ENCODE measurements around the gene CCDC188. TPM values are rescaled to one million over a fixed set of nuclear protein-coding genes. Genes with fewer than 3 reads are reported as not detected.

The CCDC188 gene
- total RNA-seq, 1 donor from 2014 or later = not detected

GRCh38 chr22:20183823-20184222 is 33.0 kb upstream of the CCDC188 start:
- H2AFZ ChIP-seq (ENCODE audit: low read depth, low read length) = no peak overlapping the region
- no peaks in the 10 kb centered on the region for H3K4me1 ChIP-seq (ENCODE audit: insufficient read depth, low read length)
- H3K4me2 ChIP-seq (ENCODE audit: low read length) = no peak overlapping the region
- H3K36me3 ChIP-seq (ENCODE audit: insufficient read depth, low read length) = no peaks in the 10 kb centered on the region
- H3K27ac ChIP-seq (ENCODE audit: low read depth, low read length) = no peak overlapping the region
- H3K4me3 ChIP-seq (ENCODE audit: insufficient read depth, low read depth, low read length) = no peak overlapping the region
- H3K9ac ChIP-seq (ENCODE audit: low read length) = no peak overlapping the region
- no peaks in the 10 kb centered on the region for H3K9me3 Mint-ChIP-seq (ENCODE audit: unreplicated experiment)
- no peaks in the 10 kb centered on the region for H3K9me3 ChIP-seq (ENCODE audit: insufficient read depth, low read depth, low read length)
- no peaks in the 10 kb centered on the region for H3K36me3 Mint-ChIP-seq (ENCODE audit: low read depth, unreplicated experiment)
- no peaks in the 10 kb centered on the region for H3K4me1 Mint-ChIP-seq (ENCODE audit: low read depth, unreplicated experiment)
- H4K20me1 ChIP-seq (ENCODE audit: insufficient read depth, low read length) = no peaks in the 10 kb centered on the region
- no peak overlapping the region for H3K27ac Mint-ChIP-seq (ENCODE audit: unreplicated experiment)
- DNase-seq (ENCODE audit: low read depth) (no peak), FAIRE-seq (no peak)
- no peaks in the 10 kb centered on the region for H3K27me3 ChIP-seq (ENCODE audit: insufficient read depth, low read length)
- no peak for TF ChIP-seq CTCF (IDR thresholded peaks at IDR 0.05; ENCODE audit: insufficient read depth, low read depth, low read length)
- no peak for TF ChIP-seq EZH2 (IDR thresholded peaks at IDR 0.05; ENCODE audit: insufficient read depth, low read length)
- H3K79me2 ChIP-seq (ENCODE audit: insufficient read depth, low read length) = no peaks in the 10 kb centered on the region
- H3K4me3 Mint-ChIP-seq (ENCODE audit: unreplicated experiment) = no peak overlapping the region
- peaks cover 25% of the 10 kb centered on the region for H3K27me3 Mint-ChIP-seq (ENCODE audit: low read depth, unreplicated experiment)

GRCh38 chr22:20183101-20183500 is 32.2 kb upstream of the CCDC188 start:
- Mint-ChIP-seq H3K36me3 (ENCODE audit: low read depth, unreplicated experiment) (no peaks in the 10 kb centered on the region), H3K9me3 (ENCODE audit: unreplicated experiment) (no peaks in the 10 kb centered on the region), H3K27ac (ENCODE audit: unreplicated experiment) (no peak overlapping the region), H3K4me1 (ENCODE audit: low read depth, unreplicated experiment) (no peaks in the 10 kb centered on the region), H3K27me3 (ENCODE audit: low read depth, unreplicated experiment) (peaks cover 30% of the 10 kb centered on the region), H3K4me3 (ENCODE audit: unreplicated experiment) (no peak overlapping the region)
- Histone ChIP-seq H3K4me1 (ENCODE audit: insufficient read depth, low read length) (no peaks in the 10 kb centered on the region), H2AFZ (ENCODE audit: low read depth, low read length) (no peak overlapping the region), H3K79me2 (ENCODE audit: insufficient read depth, low read length) (no peaks in the 10 kb centered on the region), H3K27ac (ENCODE audit: low read depth, low read length) (no peak overlapping the region), H3K27me3 (ENCODE audit: insufficient read depth, low read length) (no peaks in the 10 kb centered on the region), H3K4me2 (ENCODE audit: low read length) (no peak overlapping the region), H3K9ac (ENCODE audit: low read length) (no peak overlapping the region), H3K36me3 (ENCODE audit: insufficient read depth, low read length) (no peaks in the 10 kb centered on the region), H4K20me1 (ENCODE audit: insufficient read depth, low read length) (no peaks in the 10 kb centered on the region), H3K9me3 (ENCODE audit: insufficient read depth, low read depth, low read length) (no peaks in the 10 kb centered on the region), H3K4me3 (ENCODE audit: insufficient read depth, low read depth, low read length) (no peak overlapping the region)
- DNase-seq (ENCODE audit: low read depth) = no peak
- no peak for FAIRE-seq
- TF ChIP-seq EZH2 (IDR thresholded peaks at IDR 0.05; ENCODE audit: insufficient read depth, low read length) (no peak), CTCF (IDR thresholded peaks at IDR 0.05; ENCODE audit: insufficient read depth, low read depth, low read length) (no peak)

GRCh38 chr22:20182365-20182764 is 31.5 kb upstream of the CCDC188 start:
- Histone ChIP-seq H3K27me3 (ENCODE audit: insufficient read depth, low read length) (no peaks in the 10 kb centered on the region), H3K4me1 (ENCODE audit: insufficient read depth, low read length) (no peaks in the 10 kb centered on the region), H4K20me1 (ENCODE audit: insufficient read depth, low read length) (no peaks in the 10 kb centered on the region), H3K79me2 (ENCODE audit: insufficient read depth, low read length) (no peaks in the 10 kb centered on the region), H3K27ac (ENCODE audit: low read depth, low read length) (no peak overlapping the region), H3K36me3 (ENCODE audit: insufficient read depth, low read length) (no peaks in the 10 kb centered on the region), H3K9ac (ENCODE audit: low read length) (no peak overlapping the region), H3K9me3 (ENCODE audit: insufficient read depth, low read depth, low read length) (no peaks in the 10 kb centered on the region), H3K4me3 (ENCODE audit: insufficient read depth, low read depth, low read length) (no peak overlapping the region), H3K4me2 (ENCODE audit: low read length) (no peak overlapping the region), H2AFZ (ENCODE audit: low read depth, low read length) (no peak overlapping the region)
- DNase-seq (ENCODE audit: low read depth) (no peak), FAIRE-seq (no peak)
- Mint-ChIP-seq H3K27ac (ENCODE audit: unreplicated experiment) (no peak overlapping the region), H3K27me3 (ENCODE audit: low read depth, unreplicated experiment) (peaks cover 31% of the 10 kb centered on the region), H3K4me3 (ENCODE audit: unreplicated experiment) (no peak overlapping the region), H3K36me3 (ENCODE audit: low read depth, unreplicated experiment) (no peaks in the 10 kb centered on the region), H3K9me3 (ENCODE audit: unreplicated experiment) (no peaks in the 10 kb centered on the region), H3K4me1 (ENCODE audit: low read depth, unreplicated experiment) (no peaks in the 10 kb centered on the region)
- TF ChIP-seq CTCF (IDR thresholded peaks at IDR 0.05; ENCODE audit: insufficient read depth, low read depth, low read length) = no peak
- no peak for TF ChIP-seq EZH2 (IDR thresholded peaks at IDR 0.05; ENCODE audit: insufficient read depth, low read length)
